Measurements from ENCODE around the gene EIF4ENIF1. TPM values are rescaled to one million over a fixed set of nuclear protein-coding genes. Genes with fewer than 3 reads are reported as not detected.

Gene EIF4ENIF1
- total and polyA plus RNA-seq, 9 of the 15 experiments (the other 6 are each of a cell fraction or from before 2014, with no cell fraction given) = 2.5 to 24.9 (median 15.8) TPM

DNA sequence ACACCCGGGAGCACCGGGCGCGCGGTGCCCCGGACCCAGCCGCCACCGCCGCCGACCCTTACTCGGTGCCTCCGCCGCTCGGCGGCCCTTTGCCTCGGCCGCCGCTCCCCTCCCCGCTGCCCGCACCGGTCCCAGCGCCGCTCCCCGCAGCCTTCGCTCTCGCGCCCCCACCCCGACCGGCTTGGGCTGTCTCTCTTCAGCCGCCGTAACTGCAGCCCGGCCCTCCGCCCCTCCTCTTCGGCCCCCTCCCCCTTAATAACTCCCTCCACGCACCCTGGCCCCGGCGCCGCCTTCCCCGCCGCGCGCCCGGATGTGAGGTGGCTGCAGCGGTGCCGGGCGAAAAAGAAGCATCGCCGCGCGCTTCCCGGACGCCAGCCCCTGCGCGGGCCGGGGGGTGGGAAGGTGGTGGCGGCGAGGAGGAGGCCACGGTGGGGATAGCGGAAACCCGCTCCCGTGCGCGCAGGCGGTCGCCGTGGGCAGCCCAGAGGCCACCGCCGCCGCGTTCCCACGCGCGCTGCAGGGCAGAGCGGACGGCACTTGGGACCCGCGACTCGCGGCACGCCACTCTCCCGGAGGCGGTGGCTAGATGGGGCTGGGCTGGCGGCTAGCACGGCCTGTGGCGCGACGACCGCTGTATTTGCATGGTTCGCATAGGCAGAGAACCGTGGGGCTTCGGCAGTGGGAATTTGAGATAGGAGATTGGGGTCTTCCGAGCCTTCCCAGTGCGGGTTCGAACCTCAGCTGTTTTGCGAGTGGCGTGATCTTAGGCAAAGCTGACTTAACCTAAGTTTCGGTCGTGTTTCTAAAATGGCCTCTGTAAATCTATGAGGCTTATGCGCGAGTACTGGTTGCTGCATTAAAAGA lies at the start of gene EIF4ENIF1 (continued):
- TF ChIP-seq POLR2B (IDR thresholded peaks at IDR 0.05; ENCODE audit: low read depth, partially characterized antibody) (no peak), MAZ (CRISPR knock-in tag; conservative IDR thresholded peaks at IDR 0.05 in 1 of 2, IDR thresholded peaks at IDR 0.05 in 1 of 2) (peak; percentile 74 to 87), ZNF316 (IDR thresholded peaks at IDR 0.05) (no peak), ZNF282 (CRISPR knock-in tag; IDR thresholded peaks at IDR 0.05) (no peak), ZNF41 (CRISPR knock-in tag; conservative IDR thresholded peaks at IDR 0.05) (no peak), KLF6 (CRISPR knock-in tag; IDR thresholded peaks at IDR 0.05; ENCODE audit: borderline replicate concordance) (no peak), PCBP1 (IDR thresholded peaks at IDR 0.05; ENCODE audit: low read depth, low read length, poor library complexity, severe bottlenecking) (peak; percentile 61), MEF2D (tag; conservative IDR thresholded peaks at IDR 0.05; ENCODE audit: low read depth) (no peak), LEF1 (IDR thresholded peaks at IDR 0.05) (no peak), ESRRB (CRISPR knock-in tag; IDR thresholded peaks at IDR 0.05; ENCODE audit: borderline replicate concordance) (no peak), RUNX1 (IDR thresholded peaks at IDR 0.05; ENCODE audit: low read depth) (0 out of 2 replicates have a peak, but pooled peaks have one; percentile 35), ZNF830 (CRISPR knock-in tag; IDR thresholded peaks at IDR 0.05) (no peak), IRF2 (CRISPR knock-in tag; IDR thresholded peaks at IDR 0.05) (no peak), PURB (CRISPR knock-in tag; IDR thresholded peaks at IDR 0.05; ENCODE audit: low read depth) (no peak), LCOR (CRISPR knock-in tag; IDR thresholded peaks at IDR 0.05) (no peak), HNRNPLL (IDR thresholded peaks at IDR 0.05; ENCODE audit: low read depth, low read length, poor library complexity, severe bottlenecking) (no peak), MTF1 (CRISPR knock-in tag; IDR thresholded peaks at IDR 0.05; ENCODE audit: borderline replicate concordance) (no peak), NELFE (IDR thresholded peaks at IDR 0.05; ENCODE audit: insufficient read depth, insufficient read length) (no peak)
- TF ChIP-seq, protein P1, sequence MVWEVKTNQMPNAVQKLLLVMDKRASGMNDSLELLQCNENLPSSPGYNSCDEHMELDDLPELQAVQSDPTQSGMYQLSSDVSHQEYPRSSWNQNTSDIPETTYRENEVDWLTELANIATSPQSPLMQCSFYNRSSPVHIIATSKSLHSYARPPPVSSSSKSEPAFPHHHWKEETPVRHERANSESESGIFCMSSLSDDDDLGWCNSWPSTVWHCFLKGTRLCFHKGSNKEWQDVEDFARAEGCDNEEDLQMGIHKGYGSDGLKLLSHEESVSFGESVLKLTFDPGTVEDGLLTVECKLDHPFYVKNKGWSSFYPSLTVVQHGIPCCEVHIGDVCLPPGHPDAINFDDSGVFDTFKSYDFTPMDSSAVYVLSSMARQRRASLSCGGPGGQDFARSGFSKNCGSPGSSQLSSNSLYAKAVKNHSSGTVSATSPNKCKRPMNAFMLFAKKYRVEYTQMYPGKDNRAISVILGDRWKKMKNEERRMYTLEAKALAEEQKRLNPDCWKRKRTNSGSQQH (CRISPR knock-in tag; IDR thresholded peaks at IDR 0.05) = no peak
- TF ChIP-seq, protein P2, sequence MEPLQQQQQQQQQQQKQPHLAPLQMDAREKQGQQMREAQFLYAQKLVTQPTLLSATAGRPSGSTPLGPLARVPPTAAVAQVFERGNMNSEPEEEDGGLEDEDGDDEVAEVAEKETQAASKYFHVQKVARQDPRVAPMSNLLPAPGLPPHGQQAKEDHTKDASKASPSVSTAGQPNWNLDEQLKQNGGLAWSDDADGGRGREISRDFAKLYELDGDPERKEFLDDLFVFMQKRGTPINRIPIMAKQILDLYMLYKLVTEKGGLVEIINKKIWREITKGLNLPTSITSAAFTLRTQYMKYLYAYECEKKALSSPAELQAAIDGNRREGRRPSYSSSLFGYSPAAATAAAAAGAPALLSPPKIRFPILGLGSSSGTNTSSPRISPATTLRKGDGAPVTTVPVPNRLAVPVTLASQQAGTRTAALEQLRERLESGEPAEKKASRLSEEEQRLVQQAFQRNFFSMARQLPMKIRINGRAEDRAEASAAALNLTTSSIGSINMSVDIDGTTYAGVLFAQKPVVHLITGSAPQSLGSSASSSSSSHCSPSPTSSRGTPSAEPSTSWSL (CRISPR knock-in tag; IDR thresholded peaks at IDR 0.05; ENCODE audit: borderline replicate concordance) = no peak
- TF ChIP-seq, protein P3, sequence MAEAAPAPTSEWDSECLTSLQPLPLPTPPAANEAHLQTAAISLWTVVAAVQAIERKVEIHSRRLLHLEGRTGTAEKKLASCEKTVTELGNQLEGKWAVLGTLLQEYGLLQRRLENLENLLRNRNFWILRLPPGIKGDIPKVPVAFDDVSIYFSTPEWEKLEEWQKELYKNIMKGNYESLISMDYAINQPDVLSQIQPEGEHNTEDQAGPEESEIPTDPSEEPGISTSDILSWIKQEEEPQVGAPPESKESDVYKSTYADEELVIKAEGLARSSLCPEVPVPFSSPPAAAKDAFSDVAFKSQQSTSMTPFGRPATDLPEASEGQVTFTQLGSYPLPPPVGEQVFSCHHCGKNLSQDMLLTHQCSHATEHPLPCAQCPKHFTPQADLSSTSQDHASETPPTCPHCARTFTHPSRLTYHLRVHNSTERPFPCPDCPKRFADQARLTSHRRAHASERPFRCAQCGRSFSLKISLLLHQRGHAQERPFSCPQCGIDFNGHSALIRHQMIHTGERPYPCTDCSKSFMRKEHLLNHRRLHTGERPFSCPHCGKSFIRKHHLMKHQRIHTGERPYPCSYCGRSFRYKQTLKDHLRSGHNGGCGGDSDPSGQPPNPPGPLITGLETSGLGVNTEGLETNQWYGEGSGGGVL (CRISPR knock-in tag; IDR thresholded peaks at IDR 0.05) = no peak
